ENCODE data around the gene CADM1. TPM values are rescaled to one million over a fixed set of nuclear protein-coding genes. Genes with fewer than 3 reads are reported as not detected.

CADM1 gene
- total and polyA plus RNA-seq, 2 experiments from 2014 or later: 16.5 to 18.0 TPM

GRCh38 chr11:115391598-115391997, 112.6 kb downstream of the CADM1 start (continued):
- TF ChIP-seq ZNF331 (CRISPR knock-in tag; IDR thresholded peaks at IDR 0.05; ENCODE audit: low read depth) (no peak), EZH2 (IDR thresholded peaks at IDR 0.05; ENCODE audit: low read depth, unreplicated experiment) (no peak), STAT1 (IDR thresholded peaks at IDR 0.05; ENCODE audit: unreplicated experiment) (no peak), ZNF114 (CRISPR knock-in tag; IDR thresholded peaks at IDR 0.05) (no peak)

DNA sequence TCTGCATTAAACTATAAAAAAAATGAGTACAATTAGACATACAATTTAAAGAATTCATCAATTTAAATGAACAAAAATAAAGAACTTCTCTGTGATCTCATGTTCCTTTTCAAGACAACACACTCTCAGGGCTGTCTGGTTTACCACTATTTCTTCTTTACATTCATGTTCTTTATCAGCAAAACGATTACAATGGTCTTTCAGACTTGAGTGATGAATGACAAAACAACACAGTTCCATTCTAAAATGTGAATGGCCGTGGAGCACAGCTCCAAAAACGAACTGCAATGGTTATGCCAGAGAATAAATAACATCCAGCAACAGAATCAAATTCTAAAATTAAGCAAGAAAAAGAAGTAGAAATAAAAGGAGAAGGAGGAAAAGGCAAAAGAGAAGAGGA, 113.1 kb downstream of the CADM1 start:
- no peaks in the 10 kb centered on the region; the same call in 1 of the 2 replicates for H3K4me1 ChIP-seq (ENCODE audit: insufficient read depth)
- Mint-ChIP-seq H3K36me3 (ENCODE audit: low read depth) (no peaks in the 10 kb centered on the region), H3K27me3 (ENCODE audit: insufficient read depth, low read depth, poor library complexity) (peaks cover 90% of the 10 kb centered on the region), H3K4me3 (no peak overlapping the region), H3K27ac (no peak overlapping the region), H3K9me3 (no peaks in the 10 kb centered on the region; the same call in 2 of the 3 replicates), H3K4me1 (peaks cover 11% of the 10 kb centered on the region; the same call in 2 of the 3 replicates)
- no peaks in the 10 kb centered on the region for H3F3A ChIP-seq (replicated peaks; ENCODE audit: low read depth)
- no peak overlapping the region for H2AFZ ChIP-seq
- H4K20me1 ChIP-seq (replicated peaks; ENCODE audit: insufficient read depth): peaks cover 53% of the 10 kb centered on the region
- ATAC-seq: no peak
- peaks cover 100% of the 10 kb centered on the region for H3K27me3 ChIP-seq (ENCODE audit: insufficient read depth)
- no peaks in the 10 kb centered on the region for H3K79me2 ChIP-seq (replicated peaks; ENCODE audit: insufficient read depth)
- TF ChIP-seq, protein P1, sequence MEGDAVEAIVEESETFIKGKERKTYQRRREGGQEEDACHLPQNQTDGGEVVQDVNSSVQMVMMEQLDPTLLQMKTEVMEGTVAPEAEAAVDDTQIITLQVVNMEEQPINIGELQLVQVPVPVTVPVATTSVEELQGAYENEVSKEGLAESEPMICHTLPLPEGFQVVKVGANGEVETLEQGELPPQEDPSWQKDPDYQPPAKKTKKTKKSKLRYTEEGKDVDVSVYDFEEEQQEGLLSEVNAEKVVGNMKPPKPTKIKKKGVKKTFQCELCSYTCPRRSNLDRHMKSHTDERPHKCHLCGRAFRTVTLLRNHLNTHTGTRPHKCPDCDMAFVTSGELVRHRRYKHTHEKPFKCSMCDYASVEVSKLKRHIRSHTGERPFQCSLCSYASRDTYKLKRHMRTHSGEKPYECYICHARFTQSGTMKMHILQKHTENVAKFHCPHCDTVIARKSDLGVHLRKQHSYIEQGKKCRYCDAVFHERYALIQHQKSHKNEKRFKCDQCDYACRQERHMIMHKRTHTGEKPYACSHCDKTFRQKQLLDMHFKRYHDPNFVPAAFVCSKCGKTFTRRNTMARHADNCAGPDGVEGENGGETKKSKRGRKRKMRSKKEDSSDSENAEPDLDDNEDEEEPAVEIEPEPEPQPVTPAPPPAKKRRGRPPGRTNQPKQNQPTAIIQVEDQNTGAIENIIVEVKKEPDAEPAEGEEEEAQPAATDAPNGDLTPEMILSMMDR (conservative IDR thresholded peaks at IDR 0.05; ENCODE audit: low read depth in 2 of 2): no peak
- TF ChIP-seq POLR2AphosphoS5 (IDR thresholded peaks at IDR 0.05; ENCODE audit: low read depth) (no peak), REST (IDR thresholded peaks at IDR 0.05; ENCODE audit: unreplicated experiment) (no peak), ZNF331 (CRISPR knock-in tag; IDR thresholded peaks at IDR 0.05; ENCODE audit: low read depth) (no peak), NANOG (IDR thresholded peaks at IDR 0.05; ENCODE audit: borderline replicate concordance) (no peak), EZH2phosphoT487 (IDR thresholded peaks at IDR 0.05; ENCODE audit: unreplicated experiment) (no peak), EZH2 (IDR thresholded peaks at IDR 0.05; ENCODE audit: low read depth, unreplicated experiment) (no peak), STAT1 (IDR thresholded peaks at IDR 0.05; ENCODE audit: unreplicated experiment) (no peak)
- TF ChIP-seq, protein P2, sequence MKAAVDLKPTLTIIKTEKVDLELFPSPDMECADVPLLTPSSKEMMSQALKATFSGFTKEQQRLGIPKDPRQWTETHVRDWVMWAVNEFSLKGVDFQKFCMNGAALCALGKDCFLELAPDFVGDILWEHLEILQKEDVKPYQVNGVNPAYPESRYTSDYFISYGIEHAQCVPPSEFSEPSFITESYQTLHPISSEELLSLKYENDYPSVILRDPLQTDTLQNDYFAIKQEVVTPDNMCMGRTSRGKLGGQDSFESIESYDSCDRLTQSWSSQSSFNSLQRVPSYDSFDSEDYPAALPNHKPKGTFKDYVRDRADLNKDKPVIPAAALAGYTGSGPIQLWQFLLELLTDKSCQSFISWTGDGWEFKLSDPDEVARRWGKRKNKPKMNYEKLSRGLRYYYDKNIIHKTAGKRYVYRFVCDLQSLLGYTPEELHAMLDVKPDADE (IDR thresholded peaks at IDR 0.05): no peak
- no peak overlapping the region for H3K4me3 ChIP-seq
- no peak for DNase-seq (ENCODE audit: low spot score)
- H3K4me2 ChIP-seq: no peak overlapping the region
- no peak overlapping the region for H3K27ac ChIP-seq (ENCODE audit: low read depth)
- no peaks in the 10 kb centered on the region for H3K36me3 ChIP-seq (ENCODE audit: insufficient read depth)
- H3K9me2 ChIP-seq (ENCODE audit: insufficient read depth): no peaks in the 10 kb centered on the region
